IMR-90 (cell line): ENCODE results near the gene FLNA. TPM values are rescaled to one million over a fixed set of nuclear protein-coding genes. Genes with fewer than 3 reads are reported as not detected.

ENCODE experiments used
- ATAC-seq: fragments of 200-7000 bp; cut with Tn5 transposase; 2 replicates; pipeline ENCODE4 v1.9.1; 2020; ENCODE audit warnings: low read depth, mild to moderate bottlenecking, moderate library complexity
- BruUV-seq: library from RNA; stranded (reverse); fragments of 400-500 nt; replicated peaks from 2 replicates; lab custom pipeline; 2021; lab: Mats Ljungman, UMichigan
- CTCF ChIA-PET: fragments of 300-600 bp; formaldehyde crosslinking; extraction: SDS; loops from one replicate; lab custom pipeline; 2021; ENCODE audit warnings: antibody characterized with exemption; lab: Yijun Ruan, JAX
- POLR2A ChIA-PET: fragments of 300-600 bp; sonication (Branson Sonifier 250); formaldehyde crosslinking; loops from one replicate; lab custom pipeline; 2022; ENCODE audit warnings: antibody characterized with exemption; ENCODE audit not compliant: unreplicated experiment; lab: Charles Lee
- DNase-seq: peaks from one replicate; pipeline ENCODE4 v3.0.0; 2013
- H2AFZ ChIP-seq: replicated peaks from 2 replicates; pipeline ENCODE3; 2013; ENCODE audit warnings: low read length, mild to moderate bottlenecking; ENCODE audit not compliant: poor library complexity
- H2AK5ac ChIP-seq: 2 replicates; pipeline ENCODE4 v1.6.1; 2013; ENCODE audit warnings: low read depth, low read length, inconsistent platforms
- H2AK9ac ChIP-seq: replicated peaks from 2 replicates; pipeline ENCODE3; 2013; ENCODE audit warnings: mild to moderate bottlenecking, low read depth, low read length, moderate library complexity; ENCODE audit not compliant: poor library complexity
- H2BK120ac ChIP-seq: 2 replicates; pipeline ENCODE4 v1.6.1; 2013; ENCODE audit warnings: low read depth, low read length, inconsistent platforms
- H2BK15ac ChIP-seq: 3 replicates; pipeline ENCODE4 v1.6.1; 2013; ENCODE audit warnings: low read depth, low read length, inconsistent platforms
- H2BK20ac ChIP-seq: 2 replicates; pipeline ENCODE4 v1.6.1; 2013; ENCODE audit warnings: low read depth, mild to moderate bottlenecking, inconsistent platforms, low read length, moderate library complexity
- H2BK5ac ChIP-seq: 2 replicates; pipeline ENCODE4 v1.6.1; 2013; ENCODE audit warnings: mild to moderate bottlenecking, low read depth, low read length, inconsistent platforms; ENCODE audit not compliant: poor library complexity, severe bottlenecking
- H3K14ac ChIP-seq: replicated peaks from 2 replicates; pipeline ENCODE4 v1.6.1; 2013; ENCODE audit warnings: low read depth, low read length, inconsistent platforms
- H3K18ac ChIP-seq: 2 replicates; pipeline ENCODE4 v1.6.1; 2013; ENCODE audit warnings: low read depth, low read length, control low read depth
- H3K23ac ChIP-seq: 2 replicates; pipeline ENCODE4 v1.6.1; 2013; ENCODE audit warnings: low read depth, low read length, inconsistent platforms
- H3K27ac ChIP-seq: 2 replicates; pipeline ENCODE4 v1.5.1; 2013; ENCODE audit warnings: mild to moderate bottlenecking, control low read depth, low read length; ENCODE audit not compliant: insufficient read depth
- H3K27me3 ChIP-seq: 2 replicates; pipeline ENCODE4 v1.6.1; 2013; ENCODE audit warnings: low read length; ENCODE audit not compliant: control insufficient read depth, insufficient read depth
- H3K36me3 ChIP-seq: 2 replicates; pipeline ENCODE4 v1.6.1; 2013; ENCODE audit warnings: low read length, mixed read lengths; ENCODE audit not compliant: control insufficient read depth, insufficient read depth
- H3K4ac ChIP-seq: 2 replicates; pipeline ENCODE4 v1.6.1; 2013; ENCODE audit warnings: low read depth, low read length, inconsistent platforms
- H3K4me1 ChIP-seq: 2 replicates; pipeline ENCODE4 v1.6.1; 2013; ENCODE audit warnings: low read length, mixed read lengths; ENCODE audit not compliant: control insufficient read depth, insufficient read depth
- H3K4me2 ChIP-seq: 2 replicates; pipeline ENCODE4 v1.6.1; 2013; ENCODE audit warnings: low read depth, mild to moderate bottlenecking, control low read depth, low read length, moderate library complexity
- H3K4me3 ChIP-seq: 2 replicates; pipeline ENCODE4 v1.5.1; 2013; ENCODE audit warnings: low read depth, mild to moderate bottlenecking, control low read depth, low read length, moderate library complexity; ENCODE audit not compliant: insufficient read depth
- H3K56ac ChIP-seq: 2 replicates; pipeline ENCODE4 v1.6.1; 2013; ENCODE audit warnings: low read length, inconsistent platforms; ENCODE audit not compliant: insufficient read depth; ENCODE audit errors: extremely low read depth
- H3K79me1 ChIP-seq, 2 experiments: 2 replicates each; pipeline ENCODE4 v1.6.1; 2013; ENCODE audit warnings: low read length in 2 of 2, inconsistent platforms in 1 of 2, low read depth in 1 of 2
- H3K9ac ChIP-seq: 2 replicates; pipeline ENCODE4 v1.6.1; 2013; ENCODE audit warnings: low read depth, low read length, control low read depth
- H3K9me1 ChIP-seq: 2 replicates; pipeline ENCODE4 v1.6.1; 2013; ENCODE audit warnings: low read length, inconsistent platforms; ENCODE audit not compliant: insufficient read depth
- H3K9me3 ChIP-seq: 2 replicates; pipeline ENCODE4 v1.6.1; 2013; ENCODE audit warnings: low read length; ENCODE audit not compliant: control insufficient read depth, insufficient read depth
- H4K20me1 ChIP-seq: 2 replicates; pipeline ENCODE4 v1.6.1; 2013; ENCODE audit warnings: low read length, inconsistent platforms; ENCODE audit not compliant: insufficient read depth
- H4K5ac ChIP-seq: 2 replicates; pipeline ENCODE4 v1.6.1; 2013; ENCODE audit warnings: mild to moderate bottlenecking, low read depth, low read length, control low read depth
- H4K8ac ChIP-seq, 2 experiments: 2 replicates each; pipeline ENCODE4 v1.6.1; 2013; ENCODE audit warnings: low read depth in 2 of 2, low read length in 2 of 2, control low read depth in 1 of 2, inconsistent platforms in 1 of 2
- H4K91ac ChIP-seq: 2 replicates; pipeline ENCODE4 v1.6.1; 2013; ENCODE audit warnings: low read depth, low read length, inconsistent platforms; ENCODE audit not compliant: insufficient read depth
- CTCF ChIP-seq: conservative IDR thresholded peaks from 2 replicates; pipeline ENCODE4 v1.5.1; 2012; ENCODE audit warnings: mild to moderate bottlenecking, low read depth, low read length, improper control_type of control experiment
- ELK1 ChIP-seq: fragments of 150-350 bp; IDR thresholded peaks from 2 replicates; pipeline ENCODE4 v1.6.1; 2016; ENCODE audit warnings: low read depth, mild to moderate bottlenecking, low read length, moderate library complexity, borderline replicate concordance
- SMC3 ChIP-seq: fragments of 150-350 bp; IDR thresholded peaks from 2 replicates; pipeline ENCODE4 v1.6.1; 2016; ENCODE audit warnings: low read depth, mild to moderate bottlenecking, antibody characterized with exemption, low read length, moderate library complexity
- WGBS, 2 experiments: methylation state at CpG; one replicate each; pipeline versions ENCODE4 v1.1.5 to v1.1.7; 2013; ENCODE audit warnings: missing lambda C conversion rate in 2 of 2; ENCODE audit not compliant: insufficient read length in 1 of 2; ENCODE audit errors: extremely low coverage in 2 of 2; 5-methylcytosine and 5-hydroxymethylcytosine counted together
- dilution Hi-C: fragments of 300-500 bp; cut with HindIII; formaldehyde crosslinking; loops from one replicate; pipeline ENCODE4 v1.14.3; 2018; ENCODE audit warnings: low sequenced_read_pairs; ENCODE audit not compliant: unreplicated experiment
- in situ Hi-C: fragments of 300-500 bp; cut with MboI; formaldehyde crosslinking; loops from 3 replicates; pipeline ENCODE4 v1.14.3; 2019; ENCODE audit warnings: low sequenced_read_pairs, inconsistent platforms, mixed read lengths
- intact Hi-C: fragments of 100-400 bp; cut with micrococcal nuclease; formaldehyde crosslinking; loops from 2 replicates; pipeline ENCODE4 v1.10.0; 2022
- polyA plus RNA-seq, 3 experiments: library from polyadenylated mRNA; depleted of rRNA; stranded (reverse); fragments of >200 nt; gene quantifications; 2 replicates each; pipeline ENCODE4 v1.2.3, GENCODE V29; 2012; ENCODE audit warnings: low replicate concordance in 1 of 3
- total RNA-seq: library from RNA; depleted of rRNA; stranded (reverse); fragments of >200 nt; gene quantifications from 2 replicates; pipeline ENCODE4 v1.2.3, GENCODE V29; 2012

Gene FLNA
- total and polyA plus RNA-seq, 2 of the 4 experiments (the other 2 are of a cell fraction), result 1,356 to 1,357 TPM

GRCh38 chrX:154384284-154384892 lies 10.0 kb upstream of the FLNA start:
- no peak overlapping the region for H2AK5ac ChIP-seq
- H3K79me1 ChIP-seq, result peaks cover 0 to 19% of the 10 kb centered on the region in 2 experiments; a peak in 2 of 4 replicates
- no peak overlapping the region for H4K91ac ChIP-seq
- no peak overlapping the region for H3K27ac ChIP-seq
- in situ Hi-C loops, result no loop called here
- peak; percentile 43 for TF ChIP-seq CTCF
- TF ChIP-seq ELK1, result no peak
- TF ChIP-seq SMC3, result peak; percentile 37; the same call in 1 of the 2 replicates
- no peak overlapping the region for H2BK20ac ChIP-seq
- intact Hi-C loops, result no loop called here
- H4K5ac ChIP-seq, result no peak overlapping the region
- ChIA-PET POLR2A (no interaction called here), CTCF (interaction anchor here (0.9 kb wide), 1 partner anchor 9 kb away, joined by 4 read pairs; no protein-coding TSS in a partner anchor)
- H2BK15ac ChIP-seq, result no peak overlapping the region
- no peak overlapping the region for H2BK5ac ChIP-seq
- no peak overlapping the region for H3K4me2 ChIP-seq
- no peaks in the 10 kb centered on the region for H3K9me1 ChIP-seq
- H3K9me3 ChIP-seq, result no peaks in the 10 kb centered on the region
- no peak overlapping the region for H2AFZ ChIP-seq
- no peak overlapping the region for H3K9ac ChIP-seq
- H2BK120ac ChIP-seq, result no peak overlapping the region
- no peaks in the 10 kb centered on the region for H3K27me3 ChIP-seq
- DNase-seq (no peak), ATAC-seq (no peak)
- dilution Hi-C loops, result no loop called here
- H4K8ac ChIP-seq, result no peak overlapping the region
- H3K14ac ChIP-seq, result no peak overlapping the region
- H3K4me1 ChIP-seq, result peaks cover 2% of the 10 kb centered on the region; the same call in 1 of the 2 replicates
- no peak overlapping the region for H3K4me3 ChIP-seq
- H3K18ac ChIP-seq, result no peak overlapping the region
- no TSS peak for BruUV-seq
- H2AK9ac ChIP-seq, result no peak overlapping the region
- H3K56ac ChIP-seq, result no peak overlapping the region
- peaks cover 11% of the 10 kb centered on the region; the same call in 1 of the 2 replicates for H3K36me3 ChIP-seq
- peaks cover 17% of the 10 kb centered on the region for H4K20me1 ChIP-seq
- no peak overlapping the region for H3K23ac ChIP-seq
- no CpG with 5 or more reads among the region's 8 CpGs for WGBS, 2 experiments
- H3K4ac ChIP-seq, result no peak overlapping the region
